ENCODE results near the gene HOXD8.

Gene HOXD8

GRCh38 chr2:176132205-176133171 lies 3.0 kb downstream of the HOXD8 start:
- Mint-ChIP-seq H3K4me1 (ENCODE audit: low read depth) (peaks cover 37% of the 10 kb centered on the region), H3K27me3 (peaks cover 87% of the 10 kb centered on the region), H3K4me3 (peak overlapping the region; percentile 53), H3K9me3 (no peaks in the 10 kb centered on the region), H3K36me3 (ENCODE audit: low read depth) (no peaks in the 10 kb centered on the region), H3K27ac (no peak overlapping the region)
- DNase-seq: peak; percentile 31

GRCh38 chr2:176133389-176133788 lies 3.9 kb downstream of the HOXD8 start:
- no peak overlapping the region for H3K4me3 Mint-ChIP-seq
- no peak overlapping the region for H3K27ac Mint-ChIP-seq
- no peaks in the 10 kb centered on the region for H3K9me3 Mint-ChIP-seq
- H3K4me1 Mint-ChIP-seq (ENCODE audit: low read depth): peaks cover 34% of the 10 kb centered on the region
- DNase-seq: no peak
- no peaks in the 10 kb centered on the region for H3K36me3 Mint-ChIP-seq (ENCODE audit: low read depth)
- H3K27me3 Mint-ChIP-seq: peaks cover 87% of the 10 kb centered on the region

- peaks cover 33% of the 10 kb centered on the region for H3K4me1 Mint-ChIP-seq (ENCODE audit: low read depth)
- H3K9me3 Mint-ChIP-seq: no peaks in the 10 kb centered on the region
- H3K36me3 Mint-ChIP-seq (ENCODE audit: low read depth): no peaks in the 10 kb centered on the region
- H3K27ac Mint-ChIP-seq: no peak overlapping the region
- DNase-seq: no peak
- no peak overlapping the region for H3K4me3 Mint-ChIP-seq
- peaks cover 87% of the 10 kb centered on the region for H3K27me3 Mint-ChIP-seq
Measured at GRCh38 chr2:176134035-176134434, 4.5 kb downstream of the HOXD8 start.

GRCh38 chr2:176135035-176135440 lies 5.5 kb downstream of the HOXD8 start:
- H3K4me1 Mint-ChIP-seq (ENCODE audit: low read depth): peaks cover 38% of the 10 kb centered on the region
- H3K36me3 Mint-ChIP-seq (ENCODE audit: low read depth): no peaks in the 10 kb centered on the region
- H3K27ac Mint-ChIP-seq: no peak overlapping the region
- H3K27me3 Mint-ChIP-seq: peaks cover 90% of the 10 kb centered on the region
- no peak overlapping the region for H3K4me3 Mint-ChIP-seq
- no peak for DNase-seq
- H3K9me3 Mint-ChIP-seq: no peaks in the 10 kb centered on the region

- Mint-ChIP-seq H3K9me3 (no peaks in the 10 kb centered on the region), H3K27me3 (peaks cover 92% of the 10 kb centered on the region), H3K4me1 (ENCODE audit: low read depth) (peaks cover 36% of the 10 kb centered on the region), H3K36me3 (ENCODE audit: low read depth) (no peaks in the 10 kb centered on the region), H3K4me3 (peak overlapping the region; percentile 47), H3K27ac (no peak overlapping the region)
- DNase-seq: peak; percentile 33
Measured at GRCh38 chr2:176136374-176137251, 7.1 kb downstream of the HOXD8 start.

GRCh38 chr2:176137252-176137580 lies 7.7 kb downstream of the HOXD8 start:
- Mint-ChIP-seq H3K27me3 (peaks cover 94% of the 10 kb centered on the region), H3K9me3 (no peaks in the 10 kb centered on the region), H3K36me3 (ENCODE audit: low read depth) (no peaks in the 10 kb centered on the region), H3K4me1 (ENCODE audit: low read depth) (peaks cover 32% of the 10 kb centered on the region), H3K27ac (no peak overlapping the region), H3K4me3 (no peak overlapping the region)
- DNase-seq: no peak

- peaks cover 29% of the 10 kb centered on the region for H3K4me1 Mint-ChIP-seq (ENCODE audit: low read depth)
- no peak for DNase-seq
- H3K4me3 Mint-ChIP-seq: no peak overlapping the region
Measured at GRCh38 chr2:176137906-176138305, 8.4 kb downstream of the HOXD8 start.

GRCh38 chr2:176138526-176138922 lies 9.0 kb downstream of the HOXD8 start:
- Mint-ChIP-seq H3K4me3 (no peak overlapping the region), H3K4me1 (ENCODE audit: low read depth) (peaks cover 29% of the 10 kb centered on the region), H3K36me3 (ENCODE audit: low read depth) (no peaks in the 10 kb centered on the region), H3K27ac (no peak overlapping the region), H3K9me3 (no peaks in the 10 kb centered on the region), H3K27me3 (peaks cover 95% of the 10 kb centered on the region)
- DNase-seq: no peak

More at GRCh38 chr2:176137906-176138305, 8.4 kb downstream of the HOXD8 start:
- Mint-ChIP-seq H3K9me3 (no peaks in the 10 kb centered on the region), H3K36me3 (ENCODE audit: low read depth) (no peaks in the 10 kb centered on the region), H3K27ac (no peak overlapping the region), H3K27me3 (peaks cover 95% of the 10 kb centered on the region)

GRCh38 chr2:176138923-176139660 lies 9.6 kb downstream of the HOXD8 start:
- Mint-ChIP-seq H3K4me1 (ENCODE audit: low read depth) (peaks cover 29% of the 10 kb centered on the region), H3K27ac (no peak overlapping the region), H3K9me3 (no peaks in the 10 kb centered on the region), H3K36me3 (ENCODE audit: low read depth) (no peaks in the 10 kb centered on the region), H3K4me3 (peak overlapping the region; percentile 27), H3K27me3 (peaks cover 95% of the 10 kb centered on the region)
- DNase-seq: peak; percentile 26

GRCh38 chr2:176139661-176140512 lies 10.4 kb downstream of the HOXD8 start:
- Mint-ChIP-seq H3K4me1 (ENCODE audit: low read depth) (peaks cover 29% of the 10 kb centered on the region), H3K9me3 (no peaks in the 10 kb centered on the region), H3K36me3 (ENCODE audit: low read depth) (no peaks in the 10 kb centered on the region), H3K4me3 (peak overlapping the region; percentile 51), H3K27ac (no peak overlapping the region), H3K27me3 (peaks cover 93% of the 10 kb centered on the region)
- peak; percentile 22 for DNase-seq

GRCh38 chr2:176140513-176141317 lies 11.2 kb downstream of the HOXD8 start:
- peaks cover 93% of the 10 kb centered on the region for H3K27me3 Mint-ChIP-seq
- H3K4me3 Mint-ChIP-seq: peak overlapping the region; percentile 51
- H3K27ac Mint-ChIP-seq: no peak overlapping the region
- DNase-seq: peak; percentile 79
- peaks cover 25% of the 10 kb centered on the region for H3K4me1 Mint-ChIP-seq (ENCODE audit: low read depth)
- no peaks in the 10 kb centered on the region for H3K36me3 Mint-ChIP-seq (ENCODE audit: low read depth)
- H3K9me3 Mint-ChIP-seq: no peaks in the 10 kb centered on the region

GRCh38 chr2:176142281-176142680 lies 12.8 kb downstream of the HOXD8 start:
- Mint-ChIP-seq H3K36me3 (ENCODE audit: low read depth) (no peaks in the 10 kb centered on the region), H3K4me1 (ENCODE audit: low read depth) (peaks cover 20% of the 10 kb centered on the region), H3K27ac (no peak overlapping the region), H3K9me3 (no peaks in the 10 kb centered on the region), H3K4me3 (no peak overlapping the region), H3K27me3 (peaks cover 94% of the 10 kb centered on the region)
- no peak for DNase-seq
